ENCODE results near the gene INPP4B.

Gene INPP4B

DNA sequence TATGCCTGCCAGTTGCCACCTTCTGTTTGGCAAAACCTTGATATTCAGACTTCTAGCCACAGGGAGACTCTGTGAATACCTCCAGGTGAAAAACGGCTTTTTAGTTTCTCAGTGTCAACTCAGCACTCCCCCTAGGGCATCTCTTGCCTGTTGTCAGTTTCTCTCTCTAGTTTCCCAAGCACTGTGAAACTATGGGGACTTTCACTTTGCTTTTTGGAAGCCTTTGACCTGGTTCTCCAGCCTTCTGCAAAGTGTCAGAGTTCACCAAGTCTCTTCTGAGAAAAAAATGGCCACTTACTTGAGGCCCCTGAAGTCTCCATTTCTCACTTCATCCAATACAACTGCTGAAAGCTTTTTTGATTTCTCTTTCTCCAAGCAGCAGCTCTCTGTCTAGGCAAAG is 521.5 kb downstream of the INPP4B start:
- no peak for DNase-seq

- no peak for DNase-seq
Measured at GRCh38 chr4:142322996-142323395, 523.1 kb downstream of the INPP4B start.

DNA sequence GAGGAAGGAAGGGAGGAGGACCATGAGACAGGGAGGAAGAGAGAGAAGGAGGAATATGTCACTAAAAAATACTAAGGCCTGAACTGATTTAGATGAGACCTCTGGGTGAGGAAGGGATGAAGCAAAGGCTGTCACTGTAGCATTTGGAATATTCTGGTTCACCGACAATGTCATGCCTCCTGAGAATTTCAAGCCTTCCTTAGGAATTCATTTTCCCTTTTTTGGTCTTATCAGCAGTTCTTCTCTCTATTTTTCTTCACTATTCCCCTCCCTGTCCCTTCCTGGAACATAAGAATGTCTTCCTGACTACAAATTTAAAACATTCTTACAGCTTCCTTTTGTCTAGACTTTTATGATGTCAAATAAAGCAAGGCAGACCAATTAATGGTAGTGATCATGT is 527.8 kb downstream of the INPP4B start:
- no peak for DNase-seq

DNA sequence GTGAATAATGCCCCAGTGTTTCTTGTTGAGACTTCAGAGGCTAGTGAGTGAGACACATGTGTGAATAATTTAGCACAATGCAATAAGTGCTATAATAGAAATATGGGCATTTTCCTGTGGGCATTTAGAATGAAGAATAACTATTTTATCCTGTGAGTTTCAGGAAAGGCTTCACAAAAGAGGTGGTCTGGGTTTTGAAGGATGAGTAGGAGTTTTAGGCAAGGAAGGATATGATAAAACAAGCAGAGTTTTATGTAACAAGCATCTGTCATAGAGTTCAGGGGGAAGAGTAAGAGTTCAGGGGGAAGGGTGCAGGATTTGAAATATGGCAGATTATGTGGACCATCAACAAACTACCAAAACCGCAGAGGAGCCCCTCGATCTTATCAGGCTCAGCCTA is 529.2 kb downstream of the INPP4B start:
- DNase-seq: no peak

- no peak for DNase-seq
Measured at GRCh38 chr4:142316025-142316424, 530.1 kb downstream of the INPP4B start.

DNA sequence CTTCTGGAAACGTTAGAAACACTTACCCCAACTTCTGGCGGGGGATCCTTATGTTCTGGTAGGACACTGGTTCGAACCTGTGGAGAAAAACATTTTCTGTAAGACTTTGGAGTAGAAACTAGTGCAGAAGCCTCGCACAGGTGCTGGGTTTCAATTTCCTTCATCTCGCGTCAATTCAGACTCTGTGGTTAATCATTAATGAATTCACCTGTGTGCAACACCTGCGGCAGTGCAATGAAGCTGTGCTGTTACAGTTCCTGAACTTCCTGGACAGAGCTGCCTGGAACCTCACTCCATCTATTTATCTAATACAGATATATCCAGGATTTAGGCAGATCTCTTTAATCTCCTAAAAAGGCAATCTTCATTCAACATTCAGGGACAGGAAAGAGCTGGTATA is 531.4 kb downstream of the INPP4B start:
- DNase-seq: no peak

- no peak for DNase-seq
Measured at GRCh38 chr4:142314247-142314646, 531.9 kb downstream of the INPP4B start.

GRCh38 chr4:142312391-142312790 is 533.7 kb downstream of the INPP4B start:
- DNase-seq: no peak

DNA sequence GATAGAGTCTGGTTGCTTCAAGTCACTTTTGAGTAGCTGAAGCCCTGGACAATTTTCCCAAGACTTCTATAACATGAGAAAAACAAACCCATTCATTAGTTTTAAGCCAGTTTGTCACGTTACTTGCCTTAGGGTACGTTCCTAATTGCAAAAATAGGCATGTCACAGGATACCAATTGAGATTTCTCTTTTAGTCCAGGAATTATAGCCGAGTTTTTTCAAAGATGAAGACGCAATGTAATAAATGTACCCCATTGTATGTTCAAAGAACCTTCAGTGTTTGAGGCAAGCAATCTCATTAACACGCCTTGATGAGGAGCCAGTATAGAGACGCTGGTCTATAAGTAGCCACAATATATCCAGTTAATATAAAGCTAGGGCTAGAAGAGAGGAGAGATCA is 534.2 kb downstream of the INPP4B start:
- no peak for DNase-seq

DNA sequence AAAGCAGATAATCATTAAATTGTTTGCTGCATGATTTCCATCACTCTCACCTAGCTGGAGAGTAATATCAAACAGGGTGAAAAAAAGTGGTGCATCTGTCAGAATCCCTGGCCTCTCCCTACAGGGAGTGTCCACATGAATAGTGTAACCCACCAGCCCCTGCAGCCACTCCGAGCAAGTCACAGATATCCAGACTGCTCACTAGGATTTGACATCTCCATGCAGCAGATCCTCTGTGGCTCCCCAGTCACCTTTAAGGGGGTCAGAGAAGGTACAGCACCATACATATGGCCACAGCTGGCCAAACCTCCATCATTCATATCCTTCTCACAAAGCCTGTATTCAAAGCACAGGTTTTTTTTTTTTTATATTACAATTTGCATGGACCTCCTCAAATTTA is 536.3 kb downstream of the INPP4B start:
- no peak for DNase-seq

- no peak for DNase-seq
Measured at GRCh38 chr4:142307857-142308256, 538.2 kb downstream of the INPP4B start.

DNA sequence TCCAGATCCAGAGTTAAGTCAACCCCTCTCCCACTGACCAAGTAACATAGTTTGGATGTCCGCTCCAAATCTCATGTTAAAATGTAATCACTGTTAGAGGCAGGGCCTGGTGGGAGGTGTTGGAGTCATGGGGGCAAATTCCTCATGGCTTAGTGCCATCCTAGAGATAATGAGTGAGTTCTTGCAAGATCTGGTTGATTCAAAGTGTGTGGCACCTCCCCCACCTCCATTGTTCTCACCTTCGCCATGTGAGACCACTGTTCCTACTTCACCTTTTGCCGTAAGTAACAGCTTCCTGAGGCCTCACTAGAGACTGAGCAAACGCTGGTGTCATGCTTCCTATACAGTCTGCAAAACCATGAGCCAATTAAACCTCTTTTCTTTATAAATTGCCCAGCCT is 548.8 kb downstream of the INPP4B start:
- no peak for DNase-seq

- DNase-seq: no peak
Measured at GRCh38 chr4:142293536-142293935, 552.6 kb downstream of the INPP4B start.

GRCh38 chr4:142292231-142292630 is 553.9 kb downstream of the INPP4B start:
- DNase-seq: no peak

DNA sequence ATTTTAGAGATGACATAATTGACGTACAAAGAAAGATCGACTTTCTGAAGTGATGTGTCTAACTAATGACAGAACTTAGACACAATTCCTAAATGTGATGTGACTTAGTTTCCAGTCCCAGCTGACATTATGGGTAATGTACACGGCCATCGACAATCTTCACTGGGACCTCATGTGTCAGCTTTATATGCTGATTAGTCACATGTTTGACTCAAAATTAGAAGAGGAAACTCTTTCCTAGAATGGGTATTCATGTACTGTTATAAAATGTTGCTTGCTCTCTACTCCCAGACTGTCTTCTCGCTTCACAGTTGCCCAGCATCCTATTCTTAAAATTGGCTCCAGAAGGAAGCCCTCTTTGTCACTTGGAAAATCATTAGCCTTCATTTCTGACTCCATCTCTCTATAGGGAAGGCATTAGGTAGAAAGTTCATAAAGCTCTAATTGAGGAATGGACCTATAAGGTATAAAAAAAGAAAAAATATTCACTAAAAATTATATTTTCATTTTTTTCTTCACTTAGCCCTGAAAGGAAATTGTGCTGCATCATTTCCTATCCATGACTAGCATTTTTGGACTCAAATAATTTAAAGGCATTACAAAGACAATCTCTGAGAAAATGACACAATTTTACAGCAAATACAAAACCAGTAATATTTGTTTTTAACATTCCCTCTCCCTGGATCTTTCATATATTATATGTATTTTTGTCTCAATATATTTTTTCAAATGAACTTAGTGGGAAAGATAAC is 554.6 kb downstream of the INPP4B start:
- no peak for DNase-seq

DNA sequence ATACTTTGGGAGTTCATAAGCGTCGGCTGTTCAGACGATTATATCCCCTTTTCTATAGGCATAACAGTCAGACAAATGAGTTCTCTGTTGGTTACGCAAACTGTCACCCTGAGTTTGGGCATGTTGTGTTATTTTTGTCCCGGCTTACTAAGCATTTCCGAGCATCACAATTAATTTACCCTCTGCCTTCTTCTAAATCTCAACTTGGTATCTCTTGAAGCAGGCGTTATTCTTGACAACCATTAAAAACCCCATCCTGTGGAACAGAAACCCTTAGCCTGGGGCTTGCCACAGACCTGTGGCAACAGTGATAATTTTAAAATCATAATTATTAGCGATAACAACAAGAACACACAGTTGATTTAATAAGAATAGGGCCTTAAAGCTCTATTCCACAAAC is 558.7 kb downstream of the INPP4B start:
- no peak for DNase-seq

DNA sequence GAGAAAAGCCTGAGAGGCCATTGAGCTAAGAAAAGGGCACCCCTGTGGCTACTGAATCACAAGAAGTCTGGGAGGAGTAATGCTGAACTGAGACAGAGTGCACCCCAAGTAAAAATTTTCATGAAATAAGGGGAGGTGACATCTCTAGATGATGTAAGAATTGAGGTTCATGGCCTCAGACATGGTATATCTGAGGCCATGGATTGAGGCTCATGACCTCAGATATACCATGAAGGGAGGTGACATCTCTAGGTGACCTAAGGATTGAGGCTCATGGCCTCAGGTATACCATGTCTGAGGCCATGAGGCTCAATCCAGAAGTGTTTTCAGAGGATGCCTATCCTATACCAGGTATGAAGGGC is 560.9 kb downstream of the INPP4B start:
- no peak for DNase-seq

GRCh38 chr4:142284402-142285221 is 561.5 kb downstream of the INPP4B start:
- no peak for DNase-seq

DNA sequence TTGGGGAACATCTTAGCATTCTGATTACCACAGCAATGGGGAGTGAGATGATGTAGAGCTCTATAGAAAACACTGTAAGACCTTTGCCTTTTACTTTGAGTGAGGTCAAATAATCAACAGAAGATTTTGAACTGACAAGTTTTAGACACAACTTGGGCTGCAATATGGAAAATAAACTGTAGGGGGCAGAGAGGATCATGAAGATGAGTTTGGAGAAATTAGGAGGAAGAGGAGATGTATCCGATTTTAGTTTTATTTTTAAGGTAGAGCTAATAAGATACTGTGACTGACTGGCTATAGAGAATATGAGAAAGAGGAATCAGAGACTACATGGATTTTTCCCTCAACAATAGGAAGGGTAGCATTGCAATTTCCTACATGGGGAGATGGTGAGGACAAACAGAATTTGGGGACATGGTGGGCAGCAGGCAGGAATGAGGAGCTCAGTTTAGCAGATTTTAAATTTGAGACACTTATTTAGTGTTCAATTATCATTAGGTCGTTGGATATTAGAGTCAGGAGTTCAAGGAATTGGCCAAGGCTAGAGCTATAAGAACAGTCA is 563.1 kb downstream of the INPP4B start:
- DNase-seq: peak in 1 of 2 donors; percentile 32

DNA sequence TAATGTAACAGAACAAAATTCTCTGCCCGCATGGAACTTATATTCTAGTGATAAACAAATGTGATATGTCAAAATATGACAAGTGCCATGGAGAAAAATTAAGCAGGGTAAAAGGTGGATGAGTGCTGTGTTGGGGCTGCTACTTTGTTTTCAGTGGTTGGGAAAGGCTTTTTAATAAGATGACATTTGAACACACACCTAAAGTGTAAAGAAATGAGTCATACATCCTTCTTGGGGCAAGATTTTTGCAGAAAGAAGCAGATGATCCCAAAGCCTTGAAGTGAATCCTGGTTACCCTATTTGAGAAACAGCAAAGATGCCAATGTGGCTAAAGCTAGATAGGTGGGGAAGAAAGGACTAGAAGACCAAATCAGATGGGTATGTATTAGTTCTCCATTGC is 564.1 kb downstream of the INPP4B start:
- no peak for DNase-seq

GRCh38 chr4:142278663-142279062 is 567.4 kb downstream of the INPP4B start:
- DNase-seq: no peak

- no peak for DNase-seq
Measured at GRCh38 chr4:142278171-142278570, 567.9 kb downstream of the INPP4B start.

GRCh38 chr4:142274137-142274536 is 572.0 kb downstream of the INPP4B start:
- no peak for DNase-seq

- DNase-seq: no peak
Measured at GRCh38 chr4:142272452-142272851, 573.6 kb downstream of the INPP4B start.

Data from stimulated activated CD4-positive, alpha-beta T cell treated with anti-CD3 and anti-CD28 coated beads, Interleukin-2, amount 100 ng/mL, for 48 hours (primary cell).